CD4-positive, CD25-positive, alpha-beta regulatory T cell (primary cell): ENCODE results near the gene TTC39A. TPM values are rescaled to one million over a fixed set of nuclear protein-coding genes. Genes with fewer than 3 reads are reported as not detected.

Source experiments
- ATAC-seq, 2 donors: fragments of 150-1000 bp; cut with Tn5 transposase; one replicate each; pipeline ENCODE4 v1.10.0; 2021; ENCODE audit warnings: low read depth in 2 of 2, moderate number of reproducible peaks in 2 of 2, moderate library complexity in 1 of 2
- DNase-seq, 3 donors: peaks; one replicate each; pipeline versions ENCODE4 v3.0.0 to v3.0.0-alpha.2; 2012 to 2022; ENCODE audit warnings: mixed read lengths in 1 of 3
- H3K27ac ChIP-seq: one replicate; pipeline ENCODE4 v1.7.0; 2013; ENCODE audit warnings: mild to moderate bottlenecking, low read length; ENCODE audit not compliant: insufficient read depth, poor library complexity, severe bottlenecking
- H3K27me3 ChIP-seq: one replicate; pipeline ENCODE4 v1.7.0; 2013; ENCODE audit warnings: low read length; ENCODE audit not compliant: control insufficient read depth, insufficient read depth
- H3K36me3 ChIP-seq: one replicate; pipeline ENCODE4 v1.7.0; 2013; ENCODE audit warnings: mild to moderate bottlenecking, low read length, moderate library complexity; ENCODE audit not compliant: control insufficient read depth, insufficient read depth
- H3K4me1 ChIP-seq: 2 replicates; pipeline ENCODE4 v1.7.0; 2013; ENCODE audit warnings: mild to moderate bottlenecking, low read length; ENCODE audit not compliant: insufficient read depth, control insufficient read depth, poor library complexity, severe bottlenecking
- H3K4me3 ChIP-seq: one replicate; pipeline ENCODE4 v1.7.0; 2013; ENCODE audit warnings: low read depth, mild to moderate bottlenecking, low read length, moderate library complexity
- H3K9me3 ChIP-seq, 2 experiments: 1 replicate in 1 of 2; 2 replicates in 1 of 2; pipeline ENCODE4 v1.7.0; 2013; ENCODE audit warnings: low read length in 2 of 2, mild to moderate bottlenecking in 1 of 2, moderate library complexity in 1 of 2; ENCODE audit not compliant: control insufficient read depth in 2 of 2
- H3K27ac Mint-ChIP-seq, 3 donors: one replicate each; pipeline ENCODE4 v1.8.0; 2020 to 2022; ENCODE audit warnings: mild to moderate bottlenecking in 3 of 3, mixed read lengths in 3 of 3, moderate library complexity in 2 of 3
- H3K27me3 Mint-ChIP-seq: one replicate; pipeline ENCODE4 v1.8.0; 2022; ENCODE audit warnings: mild to moderate bottlenecking, mixed read lengths
- H3K36me3 Mint-ChIP-seq: one replicate; pipeline ENCODE4 v1.8.0; 2020; ENCODE audit warnings: mixed read lengths
- H3K4me1 Mint-ChIP-seq, 4 donors: one replicate each; pipeline ENCODE4 v1.8.0; 2020 to 2022; ENCODE audit warnings: mixed read lengths in 4 of 4, mild to moderate bottlenecking in 1 of 4
- H3K4me3 Mint-ChIP-seq, 4 donors: one replicate each; pipeline ENCODE4 v1.8.0; 2020 to 2022; ENCODE audit warnings: mild to moderate bottlenecking in 4 of 4, mixed read lengths in 4 of 4, moderate library complexity in 3 of 4
- H3K9me3 Mint-ChIP-seq, 7 donors: one replicate each; pipeline ENCODE4 v1.8.0; 2020 to 2022; ENCODE audit warnings: mixed read lengths in 7 of 7, mild to moderate bottlenecking in 3 of 7, moderate library complexity in 2 of 7
- polyA plus RNA-seq, 4 donors: library from polyadenylated mRNA; unstranded; fragments of 300-500 nt; fragmentation: Illumina TruSeq; gene quantifications; one replicate each; pipeline ENCODE4 v1.2.3, GENCODE V29; 2021
- total RNA-seq: library from RNA; stranded (reverse); gene quantifications from one replicate; pipeline ENCODE4 v1.2.3, GENCODE V29; 2022

The TTC39A gene
- total and polyA plus RNA-seq, 5 donors from 2014 or later: 0.09 TPM; not detected in 4

DNA sequence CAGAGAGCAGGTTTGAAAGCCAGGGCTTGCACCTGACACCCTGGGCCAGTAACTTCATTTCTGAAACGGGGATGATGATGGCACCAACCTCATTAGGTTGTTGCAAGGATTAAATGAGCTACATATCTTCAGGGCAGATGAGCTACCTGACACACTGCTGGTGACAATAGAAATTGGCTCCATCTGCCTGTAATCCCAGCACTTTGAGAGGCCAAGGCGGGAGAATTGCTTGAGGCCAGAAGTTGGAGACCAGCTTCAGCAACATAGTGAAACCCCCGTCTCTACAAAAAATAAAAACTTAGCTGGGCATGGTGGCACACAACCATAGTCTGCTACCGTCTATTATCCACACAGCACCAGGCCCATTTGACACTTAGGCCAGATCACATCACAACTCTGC lies 6.3 kb upstream of the TTC39A start:
- H3K27me3 ChIP-seq: peaks cover 4% of the 10 kb centered on the region
- no peaks in the 10 kb centered on the region for H3K9me3 ChIP-seq
- H3K36me3 ChIP-seq: no peaks in the 10 kb centered on the region
- H3K4me3 ChIP-seq: no peak overlapping the region
- no peaks in the 10 kb centered on the region for H3K4me1 ChIP-seq
- H3K4me1 Mint-ChIP-seq: no peaks in the 10 kb centered on the region
- DNase-seq (no peak), ATAC-seq (no peak)
- H3K9me3 Mint-ChIP-seq: no peaks in the 10 kb centered on the region
- H3K36me3 Mint-ChIP-seq: no peaks in the 10 kb centered on the region
- H3K27ac ChIP-seq: no peak overlapping the region
- peak overlapping the region in 1 of 3 donors; percentile 16 for H3K27ac Mint-ChIP-seq
- peaks cover 26% of the 10 kb centered on the region for H3K27me3 Mint-ChIP-seq
- H3K4me3 Mint-ChIP-seq: no peak overlapping the region

DNA sequence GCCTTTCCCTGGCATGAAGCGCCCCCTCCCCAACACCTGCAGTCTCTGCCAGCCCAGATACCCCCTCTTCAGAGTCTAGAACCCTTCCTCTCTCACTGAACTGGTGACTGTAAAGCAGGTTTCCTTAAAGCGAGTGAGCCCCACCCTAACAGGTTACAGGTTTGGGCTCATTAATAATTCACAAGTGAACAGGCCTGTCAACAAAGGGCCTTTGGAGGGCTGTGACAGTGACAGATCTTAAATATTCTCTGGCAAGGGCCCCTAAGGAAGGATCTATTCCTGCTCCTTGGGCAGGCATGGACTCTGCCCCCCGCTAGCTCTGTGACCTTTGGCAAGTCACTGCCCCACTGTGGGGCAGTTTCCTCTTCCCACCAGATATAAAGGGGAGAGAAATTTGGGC lies 5.6 kb upstream of the TTC39A start:
- Histone ChIP-seq H3K9me3 (no peaks in the 10 kb centered on the region), H3K4me3 (no peak overlapping the region), H3K27ac (no peak overlapping the region), H3K4me1 (no peaks in the 10 kb centered on the region), H3K36me3 (no peaks in the 10 kb centered on the region), H3K27me3 (peaks cover 5% of the 10 kb centered on the region)
- Mint-ChIP-seq H3K36me3 (no peaks in the 10 kb centered on the region), H3K27me3 (peaks cover 33% of the 10 kb centered on the region), H3K9me3 (peaks cover 0 to 1% (median 0%) of the 10 kb centered on the region in 7 donors), H3K27ac (no peak overlapping the region), H3K4me1 (peaks cover 0 to 3% (median 2%) of the 10 kb centered on the region in 4 donors), H3K4me3 (no peak overlapping the region)
- ATAC-seq (no peak), DNase-seq (no peak)

GRCh38 chr1:51331206-51332100 lies 1.1 kb upstream of the TTC39A start:
- no peak overlapping the region for H3K4me3 ChIP-seq
- H3K27me3 ChIP-seq: peaks cover 16% of the 10 kb centered on the region
- Mint-ChIP-seq H3K27me3 (peaks cover 51% of the 10 kb centered on the region), H3K4me1 (peaks cover 0 to 8% (median 4%) of the 10 kb centered on the region in 4 donors), H3K27ac (peak overlapping the region in 1 of 3 donors; percentile 47), H3K4me3 (peak overlapping the region in 3 of 4 donors; percentile 66 to 82 (median 79)), H3K36me3 (no peaks in the 10 kb centered on the region), H3K9me3 (peaks cover 0 to 1% (median 0%) of the 10 kb centered on the region in 7 donors)
- ATAC-seq (no peak), DNase-seq (no peak)
- no peaks in the 10 kb centered on the region for H3K36me3 ChIP-seq
- H3K27ac ChIP-seq: no peak overlapping the region
- no peaks in the 10 kb centered on the region for H3K9me3 ChIP-seq
- peaks cover 4% of the 10 kb centered on the region for H3K4me1 ChIP-seq

GRCh38 chr1:51329443-51330325 lies 678 bp downstream of the TTC39A start:
- no peaks in the 10 kb centered on the region for H3K9me3 ChIP-seq

GRCh38 chr1:51328926-51329325 lies 1.4 kb downstream of the TTC39A start:
- peaks cover 18% of the 10 kb centered on the region for H3K27me3 ChIP-seq
- peaks cover 4% of the 10 kb centered on the region for H3K4me1 ChIP-seq
- peaks cover 52% of the 10 kb centered on the region for H3K27me3 Mint-ChIP-seq
- peak overlapping the region in 1 of 3 donors; percentile 57 for H3K27ac Mint-ChIP-seq
- peak overlapping the region in 2 of 4 donors; percentile 30 to 40 for H3K4me3 Mint-ChIP-seq
- peaks cover 0 to 8% (median 4%) of the 10 kb centered on the region in 4 donors for H3K4me1 Mint-ChIP-seq
- H3K27ac ChIP-seq: no peak overlapping the region
- H3K9me3 ChIP-seq: no peaks in the 10 kb centered on the region
- ATAC-seq: no peak
- H3K9me3 Mint-ChIP-seq: peaks cover 0 to 1% (median 0%) of the 10 kb centered on the region in 7 donors
- no peak overlapping the region for H3K4me3 ChIP-seq
- no peaks in the 10 kb centered on the region for H3K36me3 ChIP-seq
- DNase-seq: no peak
- H3K36me3 Mint-ChIP-seq: no peaks in the 10 kb centered on the region

More at GRCh38 chr1:51329443-51330325, 678 bp downstream of the TTC39A start:
- Mint-ChIP-seq H3K4me1 (peaks cover 0 to 8% (median 4%) of the 10 kb centered on the region in 4 donors), H3K4me3 (peak overlapping the region in 2 of 4 donors; percentile 19 to 41), H3K9me3 (peaks cover 0 to 1% (median 0%) of the 10 kb centered on the region in 7 donors), H3K27ac (no peak overlapping the region), H3K36me3 (no peaks in the 10 kb centered on the region), H3K27me3 (peaks cover 52% of the 10 kb centered on the region)
- Histone ChIP-seq H3K4me3 (no peak overlapping the region), H3K4me1 (peaks cover 4% of the 10 kb centered on the region), H3K36me3 (no peaks in the 10 kb centered on the region), H3K27me3 (peaks cover 18% of the 10 kb centered on the region), H3K27ac (no peak overlapping the region)
- ATAC-seq (no peak), DNase-seq (no peak)

DNA sequence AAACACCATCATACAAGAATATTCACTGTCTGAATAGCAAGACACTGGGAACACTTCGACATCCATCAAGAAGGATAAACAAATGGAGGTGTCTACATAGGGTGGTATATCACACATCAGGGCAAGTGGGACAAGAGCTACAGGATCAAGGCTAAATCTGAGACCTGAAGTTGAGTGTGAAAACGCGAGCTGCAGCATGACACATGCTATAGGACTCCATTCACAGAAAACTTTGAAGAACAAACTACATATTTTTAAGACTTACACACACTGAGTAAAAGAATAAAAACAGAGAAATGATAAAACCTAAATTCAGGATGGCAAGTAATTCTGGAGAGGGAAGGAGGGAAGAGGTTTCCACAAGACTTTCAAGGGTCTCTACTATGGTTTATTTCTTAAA lies 2.1 kb downstream of the TTC39A start:
- no peak overlapping the region for H3K4me3 ChIP-seq
- Mint-ChIP-seq H3K36me3 (no peaks in the 10 kb centered on the region), H3K27me3 (peaks cover 48% of the 10 kb centered on the region), H3K4me3 (peak overlapping the region in 1 of 4 donors; percentile 51), H3K9me3 (peaks cover 0 to 3% (median 0%) of the 10 kb centered on the region in 7 donors), H3K27ac (no peak overlapping the region), H3K4me1 (peaks cover 0 to 8% (median 4%) of the 10 kb centered on the region in 4 donors)
- no peaks in the 10 kb centered on the region for H3K9me3 ChIP-seq
- no peaks in the 10 kb centered on the region for H3K36me3 ChIP-seq
- H3K27me3 ChIP-seq: peaks cover 16% of the 10 kb centered on the region
- H3K4me1 ChIP-seq: peaks cover 4% of the 10 kb centered on the region
- H3K27ac ChIP-seq: no peak overlapping the region
- no peak for DNase-seq
- ATAC-seq: no peak

- peaks cover 45% of the 10 kb centered on the region for H3K27me3 Mint-ChIP-seq
- peaks cover 16% of the 10 kb centered on the region for H3K27me3 ChIP-seq
These were observed 3.0 kb downstream of the TTC39A start for GRCh38 chr1:51327386-51327785.

More at GRCh38 chr1:51327386-51327785, 3.0 kb downstream of the TTC39A start:
- H3K9me3 Mint-ChIP-seq: peaks cover 0 to 3% (median 0%) of the 10 kb centered on the region in 7 donors
- H3K36me3 ChIP-seq: no peaks in the 10 kb centered on the region
- no peak overlapping the region for H3K27ac ChIP-seq
- no peak for DNase-seq
- peaks cover 0 to 8% (median 4%) of the 10 kb centered on the region in 4 donors for H3K4me1 Mint-ChIP-seq
- no peaks in the 10 kb centered on the region for H3K9me3 ChIP-seq
- H3K4me3 Mint-ChIP-seq: no peak overlapping the region
- no peaks in the 10 kb centered on the region for H3K36me3 Mint-ChIP-seq
- H3K4me1 ChIP-seq: peaks cover 4% of the 10 kb centered on the region
- no peak overlapping the region for H3K4me3 ChIP-seq
- ATAC-seq: no peak
- H3K27ac Mint-ChIP-seq: no peak overlapping the region
